Nephron (organoid): ENCODE measurements around the gene PDLIM4.
A peak's percentile ranks its signal among the peaks of the same experiment; 100 is the strongest.

ENCODE experiments used
- H3K27ac Mint-ChIP-seq, 3 experiments: 2 replicates each; pipeline ENCODE4 v1.8.0; 2020; ENCODE audit warnings: mixed read lengths in 3 of 3, mild to moderate bottlenecking in 2 of 3, moderate library complexity in 1 of 3
- H3K27me3 Mint-ChIP-seq: 2 replicates; pipeline ENCODE4 v1.8.0; 2021; ENCODE audit warnings: low read depth, mild to moderate bottlenecking, moderate library complexity, mixed read lengths
- H3K36me3 Mint-ChIP-seq: 2 replicates; pipeline ENCODE4 v1.8.0; 2020; ENCODE audit warnings: low read depth, mixed read lengths
- H3K4me1 Mint-ChIP-seq: 2 replicates; pipeline ENCODE4 v1.8.0; 2020; ENCODE audit warnings: mixed read lengths
- H3K4me3 Mint-ChIP-seq, 3 experiments: 2 replicates each; pipeline ENCODE4 v1.8.0; 2020; ENCODE audit warnings: mild to moderate bottlenecking in 3 of 3, mixed read lengths in 3 of 3, moderate library complexity in 2 of 3
- H3K9me3 Mint-ChIP-seq: 2 replicates; pipeline ENCODE4 v1.8.0; 2020; ENCODE audit warnings: mixed read lengths
- TF ChIP-seq, protein P1 (sequence below), 3 experiments: fragments of 200-600 bp; sonication (generic); IDR thresholded peaks; one replicate each; pipeline ENCODE4 v1.5.0; 2021; ENCODE audit warnings: antibody characterized with exemption in 3 of 3; ENCODE audit not compliant: unreplicated experiment in 3 of 3

Gene PDLIM4

DNA sequence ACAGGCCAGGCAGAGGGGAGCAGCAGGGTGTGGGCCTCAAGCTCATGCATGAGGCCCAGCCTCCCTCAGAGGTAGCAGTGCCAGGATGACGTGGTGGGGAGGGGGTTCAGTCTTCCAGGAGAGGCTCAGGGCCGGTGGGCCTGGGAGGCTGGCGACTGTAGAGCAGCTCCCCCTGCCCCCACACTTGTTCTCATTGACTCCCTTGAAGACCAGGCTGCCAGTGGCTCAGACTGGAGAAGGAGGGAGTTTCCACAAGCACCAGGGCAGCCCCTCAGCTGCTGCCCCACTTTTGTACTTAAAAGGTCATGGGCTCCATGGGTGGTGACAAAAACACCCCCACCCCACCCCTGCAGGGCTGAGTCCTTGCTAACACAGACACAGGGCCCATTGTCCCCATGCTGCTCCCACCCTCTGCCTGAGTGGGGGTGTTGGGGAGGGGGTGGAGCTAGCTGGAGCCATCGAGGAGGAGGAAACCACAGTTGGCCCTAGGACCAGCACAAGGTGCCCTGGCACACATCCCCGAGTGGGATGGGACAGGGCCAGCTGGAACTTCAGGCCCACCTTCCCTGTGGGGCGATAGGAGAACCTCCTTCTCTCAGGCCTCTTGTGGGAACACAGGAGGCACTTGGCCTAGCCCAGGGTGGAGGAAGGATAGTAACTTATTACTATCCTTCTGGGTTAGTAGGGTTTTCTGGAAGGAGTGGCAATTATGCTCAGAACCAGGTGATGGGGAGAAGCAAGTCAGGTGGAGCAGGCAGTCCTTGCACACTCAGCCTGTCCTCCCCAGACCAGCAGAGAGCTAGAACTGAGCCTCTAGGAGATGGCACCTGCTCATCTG lies 10.7 kb downstream of the PDLIM4 start:
- Mint-ChIP-seq H3K9me3 (no peaks in the 10 kb centered on the region), H3K4me1 (peaks cover 72% of the 10 kb centered on the region), H3K36me3 (peaks cover 36% of the 10 kb centered on the region), H3K4me3 (no peak overlapping the region), H3K27me3 (no peaks in the 10 kb centered on the region), H3K27ac (peak overlapping the region in 2 of 3 experiments; percentile 13 to 53)
- TF ChIP-seq, protein P1, sequence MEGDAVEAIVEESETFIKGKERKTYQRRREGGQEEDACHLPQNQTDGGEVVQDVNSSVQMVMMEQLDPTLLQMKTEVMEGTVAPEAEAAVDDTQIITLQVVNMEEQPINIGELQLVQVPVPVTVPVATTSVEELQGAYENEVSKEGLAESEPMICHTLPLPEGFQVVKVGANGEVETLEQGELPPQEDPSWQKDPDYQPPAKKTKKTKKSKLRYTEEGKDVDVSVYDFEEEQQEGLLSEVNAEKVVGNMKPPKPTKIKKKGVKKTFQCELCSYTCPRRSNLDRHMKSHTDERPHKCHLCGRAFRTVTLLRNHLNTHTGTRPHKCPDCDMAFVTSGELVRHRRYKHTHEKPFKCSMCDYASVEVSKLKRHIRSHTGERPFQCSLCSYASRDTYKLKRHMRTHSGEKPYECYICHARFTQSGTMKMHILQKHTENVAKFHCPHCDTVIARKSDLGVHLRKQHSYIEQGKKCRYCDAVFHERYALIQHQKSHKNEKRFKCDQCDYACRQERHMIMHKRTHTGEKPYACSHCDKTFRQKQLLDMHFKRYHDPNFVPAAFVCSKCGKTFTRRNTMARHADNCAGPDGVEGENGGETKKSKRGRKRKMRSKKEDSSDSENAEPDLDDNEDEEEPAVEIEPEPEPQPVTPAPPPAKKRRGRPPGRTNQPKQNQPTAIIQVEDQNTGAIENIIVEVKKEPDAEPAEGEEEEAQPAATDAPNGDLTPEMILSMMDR (IDR thresholded peaks at IDR 0.05; ENCODE audit: unreplicated experiment in 3 of 3): no peak

DNA sequence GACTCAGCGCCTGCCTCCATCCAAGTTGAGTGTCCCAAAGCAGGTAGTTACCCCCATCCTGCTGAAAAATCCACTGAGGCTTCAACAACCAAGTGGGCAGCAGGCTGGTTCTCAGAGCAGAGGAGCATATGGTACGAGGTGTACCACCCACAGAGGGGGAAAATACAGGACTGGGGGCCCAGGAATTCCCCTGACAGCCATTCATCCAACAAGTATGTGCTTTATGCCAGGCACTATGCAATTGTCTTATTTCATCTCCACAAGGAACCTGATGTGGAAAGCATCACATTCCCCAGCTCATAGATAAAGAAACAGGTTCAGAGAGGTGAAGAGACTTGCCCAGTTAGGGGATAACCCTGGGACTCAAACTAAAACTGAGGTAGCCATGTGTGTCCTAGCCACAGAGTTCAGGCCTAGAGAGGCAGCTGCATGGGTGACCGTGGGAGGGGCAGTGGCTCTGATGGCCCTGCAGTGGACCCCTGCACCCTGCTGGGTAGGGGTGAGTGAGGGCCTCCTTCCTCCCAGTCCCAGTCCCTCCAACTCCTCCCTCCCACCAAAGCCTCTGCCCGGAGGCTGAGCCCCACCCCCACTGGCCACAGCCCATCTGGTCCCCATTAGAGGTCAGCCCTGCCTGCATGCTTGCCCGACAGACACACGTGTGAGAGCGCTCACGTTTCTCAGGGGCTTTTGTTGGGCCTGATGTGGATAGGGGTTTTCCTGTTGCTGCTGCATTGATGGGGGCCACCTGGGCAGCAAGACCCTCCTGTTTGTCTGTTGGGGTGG lies 11.5 kb downstream of the PDLIM4 start:
- H3K27ac Mint-ChIP-seq: peak overlapping the region in 2 of 3 experiments; percentile 47 to 62
- peaks cover 35% of the 10 kb centered on the region for H3K36me3 Mint-ChIP-seq
- H3K27me3 Mint-ChIP-seq: no peaks in the 10 kb centered on the region
- TF ChIP-seq, protein P1 (IDR thresholded peaks at IDR 0.05; ENCODE audit: unreplicated experiment in 3 of 3): no peak
- no peaks in the 10 kb centered on the region for H3K9me3 Mint-ChIP-seq
- H3K4me3 Mint-ChIP-seq: no peak overlapping the region
- peaks cover 75% of the 10 kb centered on the region for H3K4me1 Mint-ChIP-seq

- H3K36me3 Mint-ChIP-seq: peaks cover 29% of the 10 kb centered on the region
- H3K9me3 Mint-ChIP-seq: no peaks in the 10 kb centered on the region
- H3K4me1 Mint-ChIP-seq: peaks cover 69% of the 10 kb centered on the region
- no peaks in the 10 kb centered on the region for H3K27me3 Mint-ChIP-seq
- TF ChIP-seq, protein P1 (IDR thresholded peaks at IDR 0.05; ENCODE audit: unreplicated experiment in 3 of 3): no peak
- H3K4me3 Mint-ChIP-seq: no peak overlapping the region
- H3K27ac Mint-ChIP-seq: peak overlapping the region; percentile 32 to 62 (median 47)
These were observed 12.3 kb downstream of the PDLIM4 start for GRCh38 chr5:132269635-132270334.

GRCh38 chr5:132270335-132270665 lies 12.8 kb downstream of the PDLIM4 start:
- Mint-ChIP-seq H3K4me1 (peaks cover 67% of the 10 kb centered on the region), H3K4me3 (no peak overlapping the region), H3K36me3 (peaks cover 30% of the 10 kb centered on the region), H3K27me3 (no peaks in the 10 kb centered on the region), H3K9me3 (no peaks in the 10 kb centered on the region), H3K27ac (peak overlapping the region in 2 of 3 experiments; percentile 62 to 68)
- TF ChIP-seq, protein P1 (IDR thresholded peaks at IDR 0.05; ENCODE audit: unreplicated experiment in 3 of 3): no peak

- Mint-ChIP-seq H3K9me3 (no peaks in the 10 kb centered on the region), H3K36me3 (peaks cover 35% of the 10 kb centered on the region)
- TF ChIP-seq, protein P1 (IDR thresholded peaks at IDR 0.05; ENCODE audit: unreplicated experiment in 3 of 3): no peak
These were observed 13.2 kb downstream of the PDLIM4 start for GRCh38 chr5:132270706-132271105.

More at GRCh38 chr5:132270706-132271105, 13.2 kb downstream of the PDLIM4 start:
- Mint-ChIP-seq H3K27me3 (no peaks in the 10 kb centered on the region), H3K27ac (peak overlapping the region in 2 of 3 experiments; percentile 62 to 68), H3K4me1 (peaks cover 65% of the 10 kb centered on the region), H3K4me3 (no peak overlapping the region)
